HK-2 (cell line): ENCODE measurements around the gene PSD4.
"Not testable (repeated sequence)": the region's sequence is repeated elsewhere in the genome, so short reads cannot be mapped to it uniquely, and the experiment has no call there.

Experiments used
- DNase-seq: peaks from one replicate; pipeline ENCODE4 v3.0.0-alpha.2; 2018; ENCODE audit not compliant: unreplicated experiment

The PSD4 gene

DNA sequence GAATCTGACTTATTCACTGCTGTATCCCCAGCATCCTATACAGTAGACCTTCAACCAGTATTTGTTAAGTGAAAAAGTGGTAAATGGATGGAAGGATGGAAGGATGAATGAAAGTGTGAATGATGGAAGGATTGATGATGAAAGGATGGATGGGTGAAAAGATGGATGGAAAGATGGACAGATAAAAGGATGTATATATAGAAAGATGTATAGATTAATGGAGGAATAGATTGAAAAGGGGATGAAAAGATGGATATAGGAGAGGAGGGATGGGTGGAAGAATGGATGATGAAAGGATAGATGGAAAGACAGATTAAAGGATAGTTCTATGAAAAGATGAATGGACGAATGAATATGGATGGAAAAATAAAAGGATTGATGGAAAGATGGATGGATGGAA is 50.0 kb downstream of the PSD4 start:
- no peak for DNase-seq

DNA sequence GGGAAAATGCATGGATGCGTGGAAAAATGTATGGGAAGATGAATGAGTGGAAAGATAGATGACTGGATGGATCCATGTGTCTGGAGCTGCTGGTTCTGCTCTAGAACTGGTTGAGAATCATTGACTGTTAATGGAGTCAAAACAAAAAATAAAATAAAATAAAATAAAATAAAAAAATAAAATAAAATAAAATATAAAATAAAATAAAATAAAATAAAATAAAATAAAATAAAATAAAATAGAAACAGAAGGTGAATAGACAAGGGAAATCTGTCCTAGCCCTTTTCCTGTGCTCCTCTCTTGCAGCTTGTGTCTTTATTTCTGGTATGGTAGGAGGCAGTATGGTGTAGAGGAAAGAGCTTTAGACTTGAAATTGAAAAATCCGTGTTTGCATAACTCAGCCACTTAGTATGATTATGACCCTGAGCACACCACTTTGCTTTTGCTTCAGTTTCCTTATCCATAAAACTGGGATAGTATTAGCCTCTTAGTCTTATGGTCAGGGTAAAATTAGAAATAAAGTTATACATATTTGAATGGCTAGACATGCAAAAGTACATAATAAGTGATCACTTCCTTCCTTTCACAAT is 51.0 kb downstream of the PSD4 start:
- no peak for DNase-seq

DNA sequence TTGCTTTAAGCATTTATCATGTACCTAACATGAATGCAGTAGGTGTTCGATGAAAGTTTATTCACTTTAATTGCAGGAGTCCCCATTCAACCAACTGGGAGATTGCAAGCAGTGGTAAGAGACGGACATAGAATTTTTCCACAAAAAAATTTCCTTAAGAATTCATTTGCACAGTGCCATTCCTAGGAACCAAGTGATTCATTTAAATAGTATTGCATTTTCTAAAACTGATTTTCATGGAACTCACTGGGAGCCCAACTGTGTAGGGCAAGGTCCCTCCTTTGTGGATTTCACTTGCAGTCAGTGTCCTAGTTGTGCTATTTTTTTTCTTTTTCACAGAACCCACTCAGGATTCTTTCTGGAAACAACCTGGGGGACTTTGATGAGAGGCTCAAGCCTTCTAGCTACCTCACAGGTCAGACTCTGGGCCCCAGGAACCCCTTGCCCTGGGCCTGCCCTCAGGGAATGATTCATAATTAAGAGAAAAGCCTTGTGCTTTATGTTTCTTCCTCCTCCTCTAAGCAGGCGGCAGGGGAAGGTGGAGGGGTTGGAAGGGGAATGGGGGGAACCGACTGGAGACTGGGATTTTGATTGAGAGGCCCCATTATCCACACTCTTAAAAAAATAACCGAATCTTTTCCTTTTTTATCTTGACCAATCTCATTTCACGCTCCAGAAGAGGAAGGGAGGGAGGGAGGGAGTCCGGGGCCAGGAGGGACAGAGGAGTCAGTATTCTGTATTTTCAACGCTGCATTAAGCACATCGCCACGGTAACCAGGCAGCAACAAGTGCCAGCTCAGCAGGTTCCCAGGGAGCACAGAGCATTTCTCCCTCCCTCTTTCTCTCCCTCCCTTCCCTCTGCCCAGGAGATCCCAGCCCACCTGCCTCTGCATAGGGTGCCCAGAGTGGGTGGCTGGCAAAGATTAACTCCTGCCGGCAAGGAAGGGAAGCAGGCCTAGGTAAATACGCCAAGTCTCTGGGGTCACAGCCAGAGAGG is 51.8 kb downstream of the PSD4 start:
- DNase-seq = peak; percentile 87

DNA sequence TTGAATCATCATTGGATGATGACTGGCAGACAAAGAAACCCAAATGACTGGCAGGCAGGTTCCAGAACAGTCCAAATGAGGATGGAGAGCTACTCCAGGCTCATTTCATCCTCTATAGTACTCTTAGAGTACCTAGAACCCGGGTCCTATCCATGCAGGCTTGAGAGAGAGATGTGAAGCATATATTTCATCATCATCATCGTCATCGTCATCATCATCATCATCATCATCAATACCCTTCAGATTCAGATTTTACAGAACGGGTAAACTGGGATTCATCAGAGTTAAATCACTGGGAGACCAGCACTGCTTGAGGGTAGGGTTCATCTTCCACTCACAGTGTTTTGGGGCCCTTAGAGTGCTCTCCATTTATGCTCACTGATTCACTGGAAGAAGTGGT is 52.7 kb downstream of the PSD4 start:
- no peak for DNase-seq

DNA sequence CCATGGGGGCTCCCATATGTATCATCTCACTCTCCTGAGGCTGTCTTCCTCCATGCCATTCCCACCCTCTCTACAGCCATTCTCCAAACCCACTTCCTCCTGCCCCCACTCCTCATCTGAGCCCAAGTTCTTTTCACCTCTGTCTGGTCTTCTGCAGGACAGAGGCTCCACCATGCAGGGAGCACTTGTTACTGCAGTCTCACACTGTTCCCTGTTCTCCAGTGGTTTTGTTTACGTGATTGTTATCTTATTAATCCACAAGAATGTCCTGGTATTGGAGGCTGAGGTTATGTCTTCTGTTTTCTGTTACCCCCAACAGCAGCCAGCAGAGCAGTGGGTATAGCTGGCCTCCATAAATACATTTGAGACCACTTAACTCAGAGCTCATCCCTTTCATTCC is 53.5 kb downstream of the PSD4 start:
- no peak for DNase-seq

DNA sequence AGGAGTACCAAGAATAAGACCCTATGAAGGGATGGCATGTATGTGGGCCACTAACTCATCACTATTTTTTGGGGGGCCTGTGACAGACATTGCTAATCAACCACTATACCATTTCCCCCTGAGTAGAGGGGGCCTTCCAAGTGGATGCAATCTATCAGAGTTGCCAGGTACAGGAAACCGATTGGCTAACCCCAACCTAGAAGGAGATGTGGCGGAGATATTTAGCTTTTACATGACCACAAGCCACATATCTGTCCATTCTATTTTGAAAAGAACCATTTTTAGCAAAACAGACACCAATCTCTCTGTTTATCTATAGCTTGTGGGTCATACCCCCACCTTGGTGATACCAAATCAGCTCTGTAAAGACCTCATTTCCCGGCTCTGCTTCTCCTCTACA is 53.9 kb downstream of the PSD4 start:
- no peak for DNase-seq

DNA sequence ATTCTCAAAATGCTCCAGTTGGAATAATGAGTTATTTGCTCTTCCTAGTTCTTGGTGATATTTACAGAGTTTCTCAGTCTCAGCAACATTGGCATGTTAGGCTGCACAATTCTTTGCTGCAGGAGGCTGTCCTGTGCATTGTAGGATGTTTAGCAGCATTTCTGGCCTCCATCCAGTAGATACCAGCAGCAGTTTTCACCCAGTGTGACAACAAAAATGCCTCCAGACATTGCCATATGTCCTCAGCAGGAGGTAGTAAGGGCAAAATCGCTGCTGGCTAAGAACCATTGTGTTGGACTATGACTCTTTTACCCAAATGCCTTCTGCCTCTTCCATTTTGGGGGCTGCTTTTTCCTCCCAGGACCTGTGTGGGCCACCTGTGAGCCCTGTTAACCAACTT is 54.6 kb downstream of the PSD4 start:
- no peak for DNase-seq

DNA sequence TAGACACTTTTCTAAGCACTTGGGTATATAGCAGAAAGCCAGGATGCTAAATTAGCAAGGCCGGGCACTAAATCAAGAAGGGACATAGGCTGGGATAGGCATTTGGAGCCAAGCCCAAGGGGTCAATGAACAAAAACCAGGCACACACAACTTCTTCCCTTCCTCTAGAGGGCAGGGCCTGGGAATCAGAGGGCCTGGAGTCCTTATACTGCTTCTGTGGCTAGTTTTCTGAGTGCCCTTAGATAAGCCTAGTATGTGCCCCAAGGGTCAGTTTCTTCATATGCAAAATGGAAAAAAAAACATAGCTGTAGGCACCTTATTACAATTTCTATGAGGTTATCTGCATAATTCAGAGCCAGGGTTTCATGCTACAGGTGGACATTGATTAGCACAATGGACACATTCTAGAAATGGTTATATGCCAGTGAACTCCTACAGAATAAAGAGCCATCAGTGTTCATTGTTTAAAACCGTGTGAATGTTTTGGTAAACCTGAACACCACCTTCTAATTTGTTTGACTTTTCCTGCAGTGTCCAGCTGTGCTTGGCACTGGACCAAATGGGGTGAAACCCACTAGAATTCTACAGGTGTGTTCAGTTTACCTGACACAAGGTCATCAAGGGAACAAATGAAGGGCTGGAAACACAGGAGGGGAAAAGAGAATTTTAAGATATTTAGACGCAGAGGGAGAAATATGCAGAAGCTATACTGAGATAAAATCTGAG is 55.4 kb downstream of the PSD4 start:
- DNase-seq = no peak

DNA sequence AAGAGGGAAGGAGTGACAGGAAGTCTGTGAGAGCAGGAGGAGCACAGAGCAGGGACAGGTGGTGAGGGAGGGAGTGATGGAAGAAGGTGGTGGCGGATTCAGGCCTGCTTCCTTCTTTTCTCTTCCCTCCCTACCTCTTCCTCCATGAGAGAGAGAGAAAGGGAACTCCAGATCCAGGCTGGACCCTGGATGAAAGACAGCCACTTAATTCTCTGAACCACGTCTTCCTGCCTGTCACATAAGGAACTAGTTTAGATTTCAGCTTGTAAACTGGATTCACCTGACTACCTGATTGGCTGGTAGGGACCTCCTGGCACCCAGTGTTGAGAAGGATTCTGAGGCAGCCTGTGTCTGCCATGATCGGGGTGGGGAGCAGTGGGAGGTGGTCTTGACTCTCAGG is 56.0 kb downstream of the PSD4 start:
- no peak for DNase-seq

DNA sequence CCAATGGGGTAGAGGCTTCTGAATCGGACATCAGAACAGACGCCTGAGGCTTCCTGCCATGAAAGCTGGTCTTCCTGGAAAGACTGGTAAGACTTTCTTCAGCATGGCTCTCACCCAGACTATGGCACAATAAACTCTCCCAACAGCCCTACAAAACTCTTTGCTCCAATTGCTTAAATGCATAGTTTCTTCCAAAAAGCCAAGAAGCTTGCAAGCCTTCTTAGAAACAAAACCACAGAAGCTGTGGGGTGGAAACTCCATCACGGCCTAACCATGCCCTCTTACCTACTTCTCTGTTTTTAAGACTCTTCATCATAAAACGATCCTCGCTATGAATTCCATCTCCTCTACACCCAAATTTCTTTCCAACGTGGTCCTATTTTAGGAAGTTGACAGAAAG is 56.8 kb downstream of the PSD4 start:
- no peak for DNase-seq

DNA sequence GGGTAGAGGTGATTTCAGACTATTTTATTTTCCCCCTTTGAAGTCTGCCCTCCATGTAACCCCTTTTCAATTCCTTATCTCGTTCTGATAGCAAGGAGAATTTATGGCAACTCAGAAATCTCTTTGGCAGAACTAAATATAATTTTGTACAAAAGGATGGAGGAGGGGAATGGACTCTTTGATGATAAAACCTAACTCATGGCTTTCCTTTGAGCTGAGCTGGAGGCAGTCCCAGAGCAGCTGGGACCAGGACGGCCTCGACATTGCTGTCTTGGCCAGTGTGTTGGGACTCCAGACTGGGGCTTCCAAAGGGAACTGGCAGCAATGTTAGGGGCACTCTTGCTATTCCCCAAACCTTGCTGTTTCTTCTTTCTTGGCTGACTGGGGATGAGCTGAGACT is 57.3 kb downstream of the PSD4 start:
- peak; percentile 1 for DNase-seq

DNA sequence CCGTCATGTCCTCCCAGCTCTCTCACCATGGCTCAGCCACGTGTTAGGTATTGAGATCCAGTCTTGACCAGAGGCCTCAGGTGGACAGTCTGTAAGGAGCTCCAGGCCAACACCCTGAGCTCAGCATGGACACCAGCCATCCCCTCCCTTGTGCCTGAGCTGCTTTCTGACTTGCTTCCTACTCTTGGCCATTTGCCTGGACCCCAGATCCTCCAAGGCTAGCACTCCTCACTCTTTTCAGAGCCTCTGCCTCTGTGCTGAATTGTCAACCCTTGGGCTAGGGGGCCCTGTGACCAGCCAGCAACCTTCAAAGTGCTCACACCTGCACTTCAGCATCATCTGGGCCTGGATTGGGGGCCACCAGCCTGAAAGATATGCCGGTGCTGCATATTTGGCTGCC is 58.4 kb downstream of the PSD4 start:
- DNase-seq = no peak

DNA sequence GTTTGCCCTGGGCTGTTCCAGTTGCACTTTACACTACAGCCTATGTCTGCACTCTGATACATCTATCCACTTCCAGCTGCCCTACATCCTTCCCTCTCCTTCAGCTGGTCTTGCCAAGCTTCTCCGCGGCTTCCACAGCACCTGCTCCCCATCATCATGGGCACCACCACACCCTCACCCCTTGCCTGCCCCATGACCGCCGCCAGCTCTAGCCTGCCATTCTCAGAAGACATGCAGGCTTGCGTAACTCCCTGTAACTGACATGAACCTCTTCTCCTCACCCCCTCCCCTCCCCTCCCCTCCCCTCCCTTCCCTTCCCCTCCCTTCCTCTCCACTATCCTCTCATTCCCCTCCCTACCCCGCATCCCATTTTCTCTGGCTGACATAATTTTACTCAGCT is 59.0 kb downstream of the PSD4 start:
- DNase-seq = no peak

DNA sequence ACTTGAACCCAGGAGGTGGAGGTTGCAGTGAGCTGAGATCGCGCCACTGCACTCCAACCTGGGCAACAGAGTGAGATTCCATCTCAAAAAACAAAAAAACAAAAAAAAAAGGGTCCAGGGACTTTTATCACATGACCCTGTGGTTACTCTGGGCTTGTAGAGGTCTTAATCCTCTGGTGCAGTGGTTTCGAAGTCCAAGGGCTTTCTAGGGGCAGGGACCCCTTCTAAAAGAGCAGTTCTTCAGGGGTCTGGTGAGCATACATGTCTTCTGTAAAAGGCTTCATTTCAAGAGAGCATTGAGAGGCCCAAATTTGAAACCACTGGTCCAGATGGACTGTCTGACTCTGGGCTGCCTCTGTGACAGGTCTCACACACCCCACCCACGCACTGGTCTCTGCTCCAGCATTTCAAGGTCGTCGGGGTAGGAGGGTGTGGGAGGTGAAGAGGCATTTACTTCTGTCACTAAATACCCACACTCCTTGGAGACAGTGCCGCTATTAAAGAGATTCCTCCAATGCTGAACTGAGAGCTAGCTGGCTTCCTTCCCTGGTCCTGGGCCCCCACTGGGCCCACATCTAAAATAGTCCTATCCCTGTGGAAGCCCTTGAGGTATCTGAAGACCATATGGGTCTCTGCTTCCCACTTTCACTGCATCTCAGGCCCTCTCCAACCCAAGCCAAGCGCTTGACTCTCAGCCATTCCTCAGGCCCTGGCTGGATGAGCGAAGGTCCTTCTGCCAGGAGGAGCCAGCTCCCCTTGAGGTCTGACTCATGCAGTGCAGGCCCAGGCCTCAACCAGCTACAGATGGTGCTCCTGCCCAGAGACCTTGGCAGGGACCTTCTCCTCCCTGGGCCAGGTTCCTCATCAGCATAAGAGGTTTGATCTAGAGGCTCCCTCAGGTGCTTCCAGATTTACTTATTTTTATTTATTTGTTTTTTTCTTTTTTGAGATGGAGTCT is 60.1 kb downstream of the PSD4 start:
- no peak for DNase-seq

DNA sequence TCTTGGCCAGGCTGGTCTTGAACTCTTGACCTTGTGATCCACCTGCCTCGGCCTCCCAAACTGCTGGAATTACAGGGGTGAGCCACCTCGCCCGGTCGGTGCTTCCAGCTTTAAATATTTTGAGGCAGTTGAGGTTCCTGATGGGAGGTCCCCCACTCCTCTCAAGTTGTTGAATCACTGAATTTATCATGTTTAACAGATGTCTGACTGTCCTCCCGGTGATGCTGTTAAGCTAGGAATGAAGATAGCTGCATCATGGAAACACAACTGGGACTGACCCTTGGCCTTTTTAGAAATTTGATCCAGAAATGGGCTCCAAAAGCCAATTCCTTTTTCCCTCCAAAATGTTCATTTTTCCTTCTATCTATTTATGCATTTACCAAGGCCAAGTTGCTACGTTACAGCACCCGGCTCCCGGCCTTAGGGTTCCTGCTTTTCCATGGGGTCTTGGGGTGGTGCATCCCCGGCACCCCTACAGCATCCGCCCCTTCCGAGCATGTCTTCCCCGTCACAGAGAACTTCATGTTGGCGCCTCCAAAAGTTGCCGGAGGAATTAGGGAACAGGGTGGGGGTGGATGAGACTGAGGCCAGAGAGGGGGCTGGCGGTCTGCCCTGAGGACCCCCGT is 61.1 kb downstream of the PSD4 start:
- DNase-seq = no peak

DNA sequence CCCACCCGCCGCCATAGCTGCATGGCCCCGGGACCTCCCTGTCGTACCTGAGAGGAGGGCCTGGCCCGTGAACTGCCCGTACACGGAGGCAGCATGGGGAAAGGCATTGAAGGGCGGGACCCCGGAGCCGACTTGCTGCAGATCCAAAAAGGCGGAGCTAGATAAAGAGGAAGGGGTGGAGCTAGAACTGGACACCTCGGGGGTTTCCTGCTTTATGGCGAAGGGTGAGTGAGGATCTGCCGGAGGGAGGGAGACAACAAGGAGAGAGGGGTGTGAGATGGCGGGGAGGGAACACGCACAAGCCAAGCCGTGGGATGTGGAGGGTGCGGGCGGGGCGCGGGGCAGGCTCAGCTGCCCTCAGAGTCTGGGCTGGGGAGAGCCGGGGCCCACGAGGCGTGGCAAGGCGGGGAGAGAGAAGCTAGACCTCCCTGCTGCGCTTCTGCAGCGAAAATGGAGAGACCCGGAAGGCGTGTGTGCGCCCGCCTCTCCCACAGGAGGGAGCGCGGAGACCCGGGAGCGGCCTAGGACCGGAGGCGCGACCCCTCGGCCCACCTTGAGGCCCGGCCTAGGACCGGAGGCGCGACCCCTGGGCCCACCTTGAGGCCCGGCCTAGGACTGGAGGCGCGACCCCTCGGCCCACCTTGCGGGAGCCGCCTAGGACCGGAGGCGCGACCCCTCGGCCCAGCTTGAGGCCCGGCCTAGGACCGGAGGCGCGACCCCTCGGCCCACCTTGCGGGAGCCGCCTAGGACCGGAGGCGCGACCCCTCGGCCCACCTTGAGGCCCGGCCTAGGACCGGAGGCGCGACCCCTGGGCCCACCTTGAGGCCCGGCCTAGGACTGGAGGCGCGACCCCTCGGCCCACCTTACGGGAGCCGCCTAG is 61.8 kb downstream of the PSD4 start:
- DNase-seq = not testable (repeated sequence)

DNA sequence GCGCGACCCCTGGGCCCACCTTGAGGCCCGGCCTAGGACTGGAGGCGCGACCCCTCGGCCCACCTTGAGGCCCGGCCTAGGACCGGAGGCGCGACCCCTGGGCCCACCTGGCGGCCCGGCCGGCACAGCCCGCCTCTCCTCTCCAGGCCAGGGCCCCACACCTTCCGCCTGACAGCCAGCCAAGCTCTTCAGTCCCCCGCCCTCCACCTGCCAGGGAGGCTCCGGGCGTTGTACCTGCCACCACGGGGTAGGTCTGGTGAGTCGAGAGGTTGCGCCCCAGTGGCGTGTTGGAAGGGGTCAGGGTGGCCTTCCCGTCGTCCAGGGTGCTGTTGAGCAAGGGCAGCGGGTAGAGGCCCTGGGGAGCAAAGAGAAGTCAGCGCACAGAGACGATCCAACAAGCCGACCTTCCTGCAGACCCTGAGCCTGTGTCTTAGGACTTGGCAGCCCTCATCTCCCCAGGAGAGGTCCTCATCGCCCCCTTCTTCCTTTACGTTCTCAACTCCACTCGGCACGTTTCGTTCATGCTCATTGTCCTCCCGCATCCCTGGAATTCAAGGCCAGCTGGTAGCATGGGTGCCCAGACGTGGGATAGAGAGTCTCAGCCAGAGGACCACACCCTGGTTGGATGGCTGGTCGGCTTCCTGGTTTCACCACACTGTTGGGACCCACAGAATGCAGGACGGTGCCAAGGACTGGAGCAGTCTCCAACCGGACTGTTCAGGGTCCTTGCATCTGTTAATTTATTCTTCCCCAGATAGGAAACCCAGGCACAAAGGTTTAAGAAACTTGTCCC is 62.8 kb downstream of the PSD4 start:
- DNase-seq = no peak

DNA sequence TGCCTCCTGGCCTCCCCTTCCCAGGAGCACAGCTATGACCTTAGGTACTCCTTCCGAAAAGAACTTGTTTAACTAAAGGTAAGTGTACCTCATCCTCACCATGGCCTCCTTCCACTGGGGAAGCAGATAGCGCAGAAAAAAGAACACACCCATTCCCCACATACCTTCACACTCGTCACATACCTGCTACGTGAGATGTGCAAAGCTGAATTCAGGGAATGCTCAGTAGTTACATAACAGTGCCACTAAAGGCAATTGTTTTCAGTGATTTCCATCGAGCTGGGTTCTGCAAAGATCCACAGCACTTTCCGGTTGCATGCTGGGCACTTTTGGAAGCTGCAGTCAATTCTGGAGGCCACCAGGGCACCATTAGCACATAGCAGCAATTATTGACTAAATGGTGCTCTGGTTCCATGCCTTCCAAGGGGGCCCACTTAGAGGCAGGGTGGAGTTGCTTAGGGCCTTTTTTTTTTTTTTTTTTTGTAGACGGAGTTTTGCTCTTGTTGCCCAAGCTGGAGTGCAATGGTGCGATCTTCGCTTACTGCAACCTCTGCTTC is 63.9 kb downstream of the PSD4 start:
- DNase-seq = no peak
